NB4 (cell line): ENCODE results near the gene ANKRD39.

Experiments used
- CTCF ChIP-seq: IDR thresholded peaks from one replicate; pipeline ENCODE4 v1.5.1; 2012; ENCODE audit warnings: low read depth, low read length
- MAX ChIP-seq: IDR thresholded peaks from 2 replicates; pipeline ENCODE4 v1.6.1; 2011; ENCODE audit warnings: low read depth, low read length
- MYC ChIP-seq: IDR thresholded peaks from 2 replicates; pipeline ENCODE4 v1.6.1; 2011; ENCODE audit warnings: low read depth, low read length
- POLR2A ChIP-seq: IDR thresholded peaks from 2 replicates; pipeline ENCODE4 v1.6.1; 2011; ENCODE audit warnings: mild to moderate bottlenecking; ENCODE audit not compliant: insufficient read length; ENCODE audit errors: extremely low read depth

GRCh38 chr2:96798733-96799622 is 58.8 kb downstream of the ANKRD39 start:
- TF ChIP-seq CTCF = no peak
- no peak for TF ChIP-seq POLR2A
- TF ChIP-seq MAX = no peak
- no peak for TF ChIP-seq MYC
